ENCODE results near the gene FAM222B. TPM values are rescaled to one million over a fixed set of nuclear protein-coding genes. Genes with fewer than 3 reads are reported as not detected.
"Not testable (repeated sequence)": the region's sequence is repeated elsewhere in the genome, so short reads cannot be mapped to it uniquely, and the experiment has no call there.

The FAM222B gene
- total RNA-seq, 1 donor from 2014 or later = 37.9 TPM

DNA sequence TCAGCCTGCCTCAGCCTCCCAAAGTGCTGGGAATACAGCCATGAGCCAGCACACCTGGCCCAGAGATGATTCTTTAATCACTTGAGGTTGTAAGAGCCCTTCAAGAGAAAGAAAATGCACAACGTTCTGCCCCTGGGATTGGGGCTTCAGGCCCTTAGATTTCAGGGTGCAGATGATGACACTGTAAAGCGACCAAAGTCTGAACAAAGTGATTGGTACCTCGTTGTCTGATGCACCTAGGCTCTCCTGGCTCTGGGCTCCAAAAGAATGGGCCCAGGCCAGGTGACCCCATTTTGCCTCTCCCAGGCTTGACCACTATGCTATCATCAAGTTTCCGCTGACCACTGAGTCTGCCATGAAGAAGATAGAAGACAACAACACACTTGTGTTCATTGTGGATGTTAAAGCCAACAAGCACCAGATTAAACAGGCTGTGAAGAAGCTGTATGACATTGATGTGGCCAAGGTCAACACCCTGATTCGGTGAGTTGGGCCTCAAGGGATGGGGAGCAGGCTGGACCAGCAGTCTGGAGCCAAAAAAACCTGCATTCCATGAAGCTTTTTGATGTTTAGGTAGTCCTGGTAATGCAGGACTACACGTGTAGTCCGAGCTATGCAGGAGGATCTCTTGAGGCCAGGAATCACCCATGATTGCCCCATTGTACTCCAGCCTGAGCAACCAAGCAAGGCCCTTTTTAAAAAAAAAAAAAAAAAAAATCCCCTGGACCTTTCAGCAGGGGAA, 120.0 kb downstream of the FAM222B start:
- H3K36me3 Mint-ChIP-seq = peaks cover 13% of the 10 kb centered on the region
- no peaks in the 10 kb centered on the region for H3K27me3 Mint-ChIP-seq (ENCODE audit: low read depth)
- H3K4me1 Mint-ChIP-seq = peaks cover 68% of the 10 kb centered on the region
- H3K27ac Mint-ChIP-seq = peak overlapping the region; percentile 34
- no peak for DNase-seq (ENCODE audit: low spot score in 2 of 2, unreplicated experiment in 2 of 2)
- H3K4me3 Mint-ChIP-seq = peak overlapping the region; percentile 99
- TF ChIP-seq, protein P1, sequence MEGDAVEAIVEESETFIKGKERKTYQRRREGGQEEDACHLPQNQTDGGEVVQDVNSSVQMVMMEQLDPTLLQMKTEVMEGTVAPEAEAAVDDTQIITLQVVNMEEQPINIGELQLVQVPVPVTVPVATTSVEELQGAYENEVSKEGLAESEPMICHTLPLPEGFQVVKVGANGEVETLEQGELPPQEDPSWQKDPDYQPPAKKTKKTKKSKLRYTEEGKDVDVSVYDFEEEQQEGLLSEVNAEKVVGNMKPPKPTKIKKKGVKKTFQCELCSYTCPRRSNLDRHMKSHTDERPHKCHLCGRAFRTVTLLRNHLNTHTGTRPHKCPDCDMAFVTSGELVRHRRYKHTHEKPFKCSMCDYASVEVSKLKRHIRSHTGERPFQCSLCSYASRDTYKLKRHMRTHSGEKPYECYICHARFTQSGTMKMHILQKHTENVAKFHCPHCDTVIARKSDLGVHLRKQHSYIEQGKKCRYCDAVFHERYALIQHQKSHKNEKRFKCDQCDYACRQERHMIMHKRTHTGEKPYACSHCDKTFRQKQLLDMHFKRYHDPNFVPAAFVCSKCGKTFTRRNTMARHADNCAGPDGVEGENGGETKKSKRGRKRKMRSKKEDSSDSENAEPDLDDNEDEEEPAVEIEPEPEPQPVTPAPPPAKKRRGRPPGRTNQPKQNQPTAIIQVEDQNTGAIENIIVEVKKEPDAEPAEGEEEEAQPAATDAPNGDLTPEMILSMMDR (IDR thresholded peaks at IDR 0.05; ENCODE audit: unreplicated experiment) = no peak
- no peaks in the 10 kb centered on the region for H3K9me3 Mint-ChIP-seq

DNA sequence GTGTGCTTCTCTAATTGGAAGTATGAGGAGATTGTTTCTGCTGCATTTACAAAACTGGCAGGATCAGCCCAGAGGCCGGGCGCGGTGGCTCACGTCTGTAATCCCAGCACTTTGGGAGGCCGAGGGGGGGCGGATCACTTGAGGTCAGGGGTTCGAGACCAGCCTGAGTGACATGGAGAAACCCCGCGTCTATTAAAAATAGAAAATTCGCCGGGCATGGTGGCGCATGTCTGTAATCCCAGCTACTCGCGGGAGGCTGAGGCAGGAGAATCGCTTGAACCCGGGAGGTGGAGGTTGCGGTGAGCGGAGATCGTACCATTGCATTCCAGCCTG, 121.6 kb downstream of the FAM222B start:
- Mint-ChIP-seq H3K4me3 (peak overlapping the region; percentile 99), H3K36me3 (peaks cover 13% of the 10 kb centered on the region), H3K27ac (peak overlapping the region; percentile 100), H3K4me1 (peaks cover 70% of the 10 kb centered on the region)
- H3K27me3 Mint-ChIP-seq (ENCODE audit: low read depth); H3K9me3 Mint-ChIP-seq; DNase-seq (ENCODE audit: low spot score in 2 of 2, unreplicated experiment in 2 of 2): not testable (repeated sequence)

GRCh38 chr17:28720247-28720996, 122.2 kb downstream of the FAM222B start:
- Mint-ChIP-seq H3K27ac (peak overlapping the region; percentile 100), H3K9me3 (no peaks in the 10 kb centered on the region), H3K4me1 (peaks cover 70% of the 10 kb centered on the region), H3K4me3 (peak overlapping the region; percentile 99), H3K27me3 (ENCODE audit: low read depth) (no peaks in the 10 kb centered on the region), H3K36me3 (peaks cover 14% of the 10 kb centered on the region)
- TF ChIP-seq, protein P1 (IDR thresholded peaks at IDR 0.05; ENCODE audit: unreplicated experiment) = no peak
- no peak for DNase-seq (ENCODE audit: low spot score in 2 of 2, unreplicated experiment in 2 of 2)

GRCh38 chr17:28719021-28719433, 123.6 kb downstream of the FAM222B start:
- Mint-ChIP-seq H3K4me3 (peak overlapping the region; percentile 99), H3K27me3 (ENCODE audit: low read depth) (no peaks in the 10 kb centered on the region), H3K4me1 (peaks cover 61% of the 10 kb centered on the region), H3K27ac (peak overlapping the region; percentile 100), H3K36me3 (peaks cover 20% of the 10 kb centered on the region), H3K9me3 (no peaks in the 10 kb centered on the region)
- TF ChIP-seq, protein P1 (IDR thresholded peaks at IDR 0.05; ENCODE audit: unreplicated experiment) = no peak
- no peak for DNase-seq (ENCODE audit: low spot score in 2 of 2, unreplicated experiment in 2 of 2)

GRCh38 chr17:28718333-28719020, 124.1 kb downstream of the FAM222B start:
- Mint-ChIP-seq H3K4me1 (peaks cover 59% of the 10 kb centered on the region), H3K4me3 (peak overlapping the region; percentile 82), H3K27ac (peak overlapping the region; percentile 98), H3K36me3 (peaks cover 22% of the 10 kb centered on the region), H3K9me3 (no peaks in the 10 kb centered on the region), H3K27me3 (ENCODE audit: low read depth) (no peaks in the 10 kb centered on the region)
- TF ChIP-seq, protein P1 (IDR thresholded peaks at IDR 0.05; ENCODE audit: unreplicated experiment) = no peak
- DNase-seq (ENCODE audit: low spot score in 2 of 2, unreplicated experiment in 2 of 2) = peak in 1 of 2 experiments; percentile 55

All from mesothelial cell of epicardium (in vitro differentiated cells).